OCI-LY7 (cell line): ENCODE results near the gene HS6ST3.

Source experiments
- EZH2phosphoT487 ChIP-seq: fragments of 200-600 bp; sonication (generic); IDR thresholded peaks from 2 replicates; pipeline ENCODE4 v1.6.1; 2018; ENCODE audit warnings: low read depth, borderline replicate concordance, mild to moderate bottlenecking, mixed run types, antibody characterized with exemption, low read length, moderate library complexity, mixed read lengths
- TF ChIP-seq, protein P1 (sequence below): fragments of 200-600 bp; sonication (generic); conservative IDR thresholded peaks from 2 replicates; pipeline ENCODE4 v1.5.1; 2014; ENCODE audit warnings: mild to moderate bottlenecking, antibody characterized with exemption, low read length, moderate library complexity, mixed read lengths

DNA sequence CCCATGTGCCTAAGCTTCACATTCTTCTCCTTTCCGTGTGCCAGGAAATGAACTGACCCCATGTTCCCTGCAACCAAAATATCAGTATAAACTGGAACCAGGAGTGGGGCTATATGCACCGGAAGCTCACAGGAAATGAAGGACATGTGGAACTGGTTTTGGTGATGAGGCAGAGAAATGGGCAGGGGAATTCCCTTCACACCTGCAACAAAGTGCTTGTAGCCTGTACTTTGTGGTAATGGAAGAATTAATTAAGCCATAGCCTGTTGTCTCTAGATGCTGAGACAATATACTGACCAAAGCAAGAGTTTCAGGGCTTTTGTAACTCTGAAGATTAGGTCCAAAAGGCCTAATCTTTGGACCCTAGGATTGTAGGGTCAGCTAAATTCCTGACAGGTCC lies 21.2 kb upstream of the HS6ST3 start:
- TF ChIP-seq, protein P1, sequence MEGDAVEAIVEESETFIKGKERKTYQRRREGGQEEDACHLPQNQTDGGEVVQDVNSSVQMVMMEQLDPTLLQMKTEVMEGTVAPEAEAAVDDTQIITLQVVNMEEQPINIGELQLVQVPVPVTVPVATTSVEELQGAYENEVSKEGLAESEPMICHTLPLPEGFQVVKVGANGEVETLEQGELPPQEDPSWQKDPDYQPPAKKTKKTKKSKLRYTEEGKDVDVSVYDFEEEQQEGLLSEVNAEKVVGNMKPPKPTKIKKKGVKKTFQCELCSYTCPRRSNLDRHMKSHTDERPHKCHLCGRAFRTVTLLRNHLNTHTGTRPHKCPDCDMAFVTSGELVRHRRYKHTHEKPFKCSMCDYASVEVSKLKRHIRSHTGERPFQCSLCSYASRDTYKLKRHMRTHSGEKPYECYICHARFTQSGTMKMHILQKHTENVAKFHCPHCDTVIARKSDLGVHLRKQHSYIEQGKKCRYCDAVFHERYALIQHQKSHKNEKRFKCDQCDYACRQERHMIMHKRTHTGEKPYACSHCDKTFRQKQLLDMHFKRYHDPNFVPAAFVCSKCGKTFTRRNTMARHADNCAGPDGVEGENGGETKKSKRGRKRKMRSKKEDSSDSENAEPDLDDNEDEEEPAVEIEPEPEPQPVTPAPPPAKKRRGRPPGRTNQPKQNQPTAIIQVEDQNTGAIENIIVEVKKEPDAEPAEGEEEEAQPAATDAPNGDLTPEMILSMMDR: no peak
- TF ChIP-seq EZH2phosphoT487: no peak
